22Rv1 (cell line): ENCODE results near the gene EMC10.

Experiments
- H3K27ac ChIP-seq: fragments of 450-650 bp; 2 replicates; pipeline ENCODE4 v1.5.1; 2017
- CTCF ChIP-seq: fragments of 450-650 bp; IDR thresholded peaks from 2 replicates; pipeline ENCODE4 v1.5.1; 2017; ENCODE audit warnings: mild to moderate bottlenecking
- ZFX ChIP-seq: fragments of 450-650 bp; IDR thresholded peaks from 2 replicates; pipeline ENCODE4 v1.6.1; 2017; ENCODE audit warnings: antibody characterized with exemption, borderline replicate concordance

EMC10 gene

GRCh38 chr19:50479761-50480251, 3.5 kb downstream of the EMC10 start:
- no peak overlapping the region for H3K27ac ChIP-seq
- no peak for TF ChIP-seq CTCF
- TF ChIP-seq ZFX, result no peak

- H3K27ac ChIP-seq, result no peak overlapping the region
- TF ChIP-seq CTCF (no peak), ZFX (no peak)
These were observed 4.2 kb downstream of the EMC10 start for GRCh38 chr19:50480281-50481111.

GRCh38 chr19:50481351-50482149, 5.2 kb downstream of the EMC10 start:
- TF ChIP-seq ZFX (no peak), CTCF (no peak)
- no peak overlapping the region for H3K27ac ChIP-seq

GRCh38 chr19:50482271-50482855, 6.1 kb downstream of the EMC10 start:
- no peak for TF ChIP-seq ZFX
- TF ChIP-seq CTCF, result no peak
- no peak overlapping the region for H3K27ac ChIP-seq

DNA sequence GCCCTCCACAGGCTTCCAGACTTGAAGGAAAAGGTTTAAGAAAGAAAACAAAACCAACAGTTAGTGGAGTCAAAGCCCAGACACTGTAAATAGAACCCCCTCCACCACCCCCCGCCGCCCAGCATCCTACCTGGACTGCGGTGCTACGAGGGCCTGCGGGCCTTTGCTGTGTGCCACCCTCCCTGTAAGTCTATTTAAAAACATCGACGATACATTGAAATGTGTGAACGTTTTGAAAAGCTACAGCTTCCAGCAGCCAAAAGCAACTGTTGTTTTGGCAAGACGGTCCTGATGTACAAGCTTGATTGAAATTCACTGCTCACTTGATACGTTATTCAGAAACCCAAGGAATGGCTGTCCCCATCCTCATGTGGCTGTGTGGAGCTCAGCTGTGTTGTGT, 6.6 kb downstream of the EMC10 start:
- TF ChIP-seq CTCF, result no peak
- no peak for TF ChIP-seq ZFX
- no peak overlapping the region for H3K27ac ChIP-seq

DNA sequence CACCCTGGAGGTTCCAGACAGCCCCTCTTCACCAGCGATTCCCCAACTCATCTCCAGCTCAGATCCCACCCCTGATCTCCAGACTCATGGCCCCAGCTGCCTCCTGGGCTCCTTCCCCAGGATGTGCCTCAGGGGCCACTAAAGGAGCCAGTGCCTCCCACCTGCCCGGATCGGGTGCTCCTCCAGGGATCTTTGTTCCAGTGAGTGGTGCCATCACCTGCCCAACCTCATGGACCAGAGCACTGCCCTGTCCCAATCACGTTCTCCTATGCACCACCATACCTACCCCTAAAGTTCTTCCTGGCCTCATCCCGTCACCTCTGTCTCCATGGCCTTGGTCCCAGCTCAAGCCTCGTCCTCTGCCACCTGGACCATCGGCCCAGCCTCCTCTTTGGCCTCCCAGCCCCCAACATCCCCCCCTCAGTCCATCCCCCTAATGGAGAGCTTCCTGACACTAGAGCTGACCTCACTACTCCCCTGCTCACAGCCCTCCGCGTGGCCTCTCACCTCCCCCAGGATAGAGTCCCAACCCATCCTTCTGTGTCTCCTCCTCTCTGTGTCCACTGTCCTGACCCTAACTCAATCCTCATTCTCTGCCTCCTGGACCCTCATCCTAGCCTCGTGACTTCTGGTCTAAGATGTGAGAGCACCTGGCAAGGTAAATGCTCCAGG, 9.1 kb downstream of the EMC10 start:
- TF ChIP-seq ZFX (no peak), CTCF (no peak)
- H3K27ac ChIP-seq, result no peak overlapping the region
